GM21786 (cell line): Measurements from ENCODE around the gene IRS1.

ENCODE experiments used
- ATAC-seq: cut with Tn5 transposase; IDR thresholded peaks from one replicate; pipeline ENCODE4 v1.9.1; 2021; ENCODE audit not compliant: unreplicated experiment

IRS1 gene

DNA sequence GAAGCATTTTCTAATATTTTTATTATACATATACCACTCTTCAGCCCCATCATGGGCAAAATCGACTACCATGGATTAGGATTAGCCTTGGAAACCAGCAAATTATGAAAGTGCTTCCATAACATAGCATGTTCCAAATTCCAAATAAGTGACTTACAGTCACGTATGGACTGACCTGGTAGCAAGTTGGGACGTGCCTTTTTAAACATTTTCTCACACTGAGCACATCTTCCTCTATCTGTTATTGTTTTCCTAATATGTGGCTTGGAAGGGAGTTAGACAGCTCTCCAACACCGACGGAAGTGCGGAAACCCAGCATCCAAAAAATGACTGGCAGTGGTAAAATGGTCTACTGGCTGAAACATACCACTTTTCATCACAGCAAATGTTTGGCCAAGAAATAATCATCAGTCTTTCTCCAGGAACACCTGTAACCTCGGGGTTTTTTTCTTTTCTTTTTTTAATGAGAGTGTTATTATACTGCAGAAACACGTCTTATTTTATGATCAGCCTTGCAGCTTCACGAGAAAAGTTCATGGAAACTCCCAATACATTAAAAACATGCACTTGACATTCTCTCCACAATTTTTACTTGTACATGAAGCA lies 107.0 kb downstream of the IRS1 start:
- no peak for ATAC-seq

DNA sequence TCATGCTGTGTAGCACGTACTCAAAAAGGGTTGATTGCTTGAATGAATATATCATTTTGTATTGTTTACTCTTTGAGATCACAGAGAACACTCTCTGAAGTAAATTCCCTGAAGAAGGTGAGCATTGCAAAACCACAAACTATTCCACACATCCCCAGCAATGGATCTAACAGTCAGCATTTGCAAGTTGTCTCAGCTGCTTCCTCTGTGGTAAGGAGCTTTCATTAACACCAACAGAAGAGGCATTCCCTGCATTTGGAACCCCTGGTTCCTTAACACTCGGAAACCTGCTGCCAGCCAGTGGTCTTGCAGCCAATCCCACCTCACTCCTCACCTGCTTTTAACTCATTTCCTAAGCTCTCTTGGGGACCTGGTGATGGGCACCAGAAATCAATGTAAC lies 108.4 kb downstream of the IRS1 start:
- no peak for ATAC-seq

GRCh38 chr2:226690461-226691024 lies 109.1 kb downstream of the IRS1 start:
- no peak for ATAC-seq

DNA sequence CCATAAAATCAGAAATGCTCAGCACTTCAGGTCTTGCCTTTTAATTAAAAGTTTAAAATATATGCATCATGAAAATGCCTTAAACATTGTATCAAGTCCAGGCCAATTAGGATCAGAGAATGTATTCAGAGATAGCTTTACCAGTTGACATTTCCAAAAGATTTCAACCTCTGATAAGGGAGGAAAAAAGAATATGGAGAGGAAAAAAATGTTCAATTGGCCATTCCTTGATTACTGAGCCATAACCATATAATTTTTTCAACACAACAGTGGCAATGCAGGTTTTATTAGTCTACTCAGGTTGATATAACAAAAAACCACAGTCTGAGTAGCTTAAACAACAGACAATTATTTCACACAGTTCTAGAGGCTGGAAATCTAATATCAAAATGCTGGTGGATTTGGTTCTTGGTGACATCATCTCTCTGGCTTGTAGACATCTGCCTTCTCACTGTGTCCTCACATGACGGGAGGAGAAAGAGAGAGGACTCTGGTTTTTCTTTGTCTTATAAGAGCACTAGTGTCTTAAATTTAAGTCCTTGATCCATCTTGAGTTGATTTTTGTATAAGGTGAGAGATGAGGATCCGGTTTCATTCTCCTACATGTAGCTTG lies 111.9 kb downstream of the IRS1 start:
- no peak for ATAC-seq

DNA sequence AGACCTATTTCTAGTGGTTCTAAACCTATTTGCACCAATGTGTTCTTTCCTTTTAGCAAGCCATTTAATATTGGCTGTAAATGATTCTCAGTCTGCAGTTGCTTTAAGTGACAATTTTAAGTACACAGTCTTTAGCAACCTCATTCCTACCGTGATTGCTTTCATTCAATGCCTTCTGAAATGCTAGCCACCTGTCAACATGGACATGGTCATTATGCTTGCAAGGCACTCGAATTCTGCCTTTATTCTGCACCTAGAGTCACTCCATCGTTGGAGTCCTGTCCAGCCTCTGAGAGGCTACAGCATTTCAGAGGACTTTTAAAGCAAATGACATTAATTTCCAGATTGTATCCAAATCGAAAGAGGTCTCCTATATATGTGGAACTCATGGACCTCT lies 115.1 kb downstream of the IRS1 start:
- no peak for ATAC-seq

DNA sequence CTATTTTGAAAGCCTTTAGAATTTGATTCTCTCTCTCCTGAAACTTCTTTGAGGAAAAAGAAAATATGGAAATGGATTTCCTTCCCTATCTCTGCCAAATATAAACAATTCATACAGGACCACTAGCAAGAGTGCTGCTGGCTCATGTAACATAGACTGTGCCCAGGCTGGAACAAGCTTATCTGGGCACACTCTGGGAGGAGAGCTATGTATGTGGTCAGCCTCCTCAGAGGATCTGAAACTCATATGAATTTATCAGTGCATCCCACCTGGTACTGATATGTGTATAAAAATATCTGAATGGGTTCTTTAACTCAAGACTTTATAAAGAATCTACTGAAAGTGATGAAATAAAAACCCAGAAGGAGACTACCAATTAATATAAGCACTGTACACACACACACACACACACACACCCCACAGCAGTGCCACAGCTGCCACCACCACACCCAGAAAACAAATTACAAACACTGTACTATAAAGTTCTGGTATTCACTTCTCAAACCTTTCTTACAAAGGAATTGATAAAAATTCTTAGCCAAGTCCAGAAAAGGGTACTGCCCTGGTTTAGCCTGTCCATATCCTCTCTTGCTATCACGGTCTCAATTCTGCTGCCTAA lies 115.6 kb downstream of the IRS1 start:
- no peak for ATAC-seq

DNA sequence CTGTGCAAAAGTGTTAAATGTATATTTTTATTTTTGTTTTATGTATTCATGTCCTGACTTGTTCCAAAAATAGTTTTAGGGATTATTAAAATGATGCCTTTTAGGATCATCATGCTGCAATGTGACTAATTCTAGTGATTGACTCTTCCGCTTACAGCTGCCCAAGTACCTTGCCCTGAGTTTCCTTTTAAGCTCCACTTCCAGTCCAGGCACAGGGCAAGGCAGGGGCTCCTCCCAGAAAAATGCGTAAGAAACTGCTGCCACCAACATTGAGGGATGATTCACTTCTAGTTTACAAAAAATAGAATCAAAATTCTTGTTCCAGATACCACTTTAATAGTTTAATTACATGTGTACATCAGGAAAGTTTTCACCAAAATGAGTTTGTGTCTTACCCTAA lies 116.4 kb downstream of the IRS1 start:
- no peak for ATAC-seq
